ENCODE data around the gene REEP6. TPM values are rescaled to one million over a fixed set of nuclear protein-coding genes. Genes with fewer than 3 reads are reported as not detected.

The REEP6 gene
- polyA plus RNA-seq, 1 of the 3 experiments (the other 2 are of a cell fraction): 9.1 TPM

GRCh38 chr19:1473085-1473851 lies 17.7 kb upstream of the REEP6 start:
- Histone ChIP-seq H3K27ac (ENCODE audit: low read depth in 2 of 2, low read length in 1 of 2) (peak overlapping the region in 1 of 2 experiments; percentile 47; a peak in 1 of 4 replicates), H3K9me3 (no peaks in the 10 kb centered on the region), H3K79me2 (ENCODE audit: insufficient read depth) (peaks cover 44% of the 10 kb centered on the region), H3K36me3 (replicated peaks in 1 of 2; ENCODE audit: control insufficient read depth in 1 of 2, insufficient read depth in 2 of 2, low read length in 1 of 2) (peaks cover 7 to 17% of the 10 kb centered on the region in 2 experiments), H3K9ac (no peak overlapping the region), H2AFZ (ENCODE audit: low read depth) (no peak overlapping the region), H3K4me2 (no peak overlapping the region), H3K27me3 (ENCODE audit: insufficient read depth) (no peaks in the 10 kb centered on the region), H3K4me1 (ENCODE audit: control insufficient read depth in 1 of 2, insufficient read depth in 2 of 2, low read depth in 1 of 2, low read length in 1 of 2) (peaks cover 3 to 16% of the 10 kb centered on the region in 2 experiments; a peak in 1 of 4 replicates), H3K9me2 (no peaks in the 10 kb centered on the region), H3F3A (replicated peaks; ENCODE audit: insufficient read depth) (no peaks in the 10 kb centered on the region), H4K20me1 (ENCODE audit: insufficient read depth) (peaks cover 36% of the 10 kb centered on the region), H3K4me3 (ENCODE audit: low read depth in 2 of 2, low read length in 1 of 2) (no peak overlapping the region; a peak in 1 of 4 replicates)
- DNase-seq: peak; percentile 58
- CTCF ChIA-PET: interaction anchor here (0.7 to 3.5 kb wide), 4 partner anchors 21 to 73 kb away, joined by 3 to 21 read pairs (median 4); no protein-coding TSS in a partner anchor
- 85% methylated on average over 14 of the region's 20 CpGs for WGBS (ENCODE audit: low lambda C conversion rate)
- TF ChIP-seq YY1 (IDR thresholded peaks at IDR 0.05; ENCODE audit: low read depth) (no peak), TEAD4 (IDR thresholded peaks at IDR 0.05; ENCODE audit: borderline replicate concordance, insufficient read depth) (no peak), RFX5 (IDR thresholded peaks at IDR 0.05; ENCODE audit: low read length) (no peak), SMC3 (IDR thresholded peaks at IDR 0.05; ENCODE audit: low read depth, low read length) (no peak), USF2 (IDR thresholded peaks at IDR 0.05; ENCODE audit: borderline replicate concordance, low read depth, low read length) (no peak), ZBTB33 (IDR thresholded peaks at IDR 0.05; ENCODE audit: borderline replicate concordance, low read depth) (no peak), CTCF (IDR thresholded peaks at IDR 0.05) (no peak), TCF12 (IDR thresholded peaks at IDR 0.05) (no peak), EZH2phosphoT487 (IDR thresholded peaks at IDR 0.05; ENCODE audit: borderline replicate concordance, low read depth) (no peak), REST (IDR thresholded peaks at IDR 0.05; ENCODE audit: low read depth, low read length) (no peak), RXRA (IDR thresholded peaks at IDR 0.05; ENCODE audit: borderline replicate concordance, low read depth) (no peak), NFIC (IDR thresholded peaks at IDR 0.05; ENCODE audit: borderline replicate concordance) (no peak), CHD2 (IDR thresholded peaks at IDR 0.05; ENCODE audit: low read length, partially characterized antibody) (no peak), MXI1 (IDR thresholded peaks at IDR 0.05; ENCODE audit: low read depth, low read length) (no peak), GATA2 (CRISPR knock-in tag; IDR thresholded peaks at IDR 0.05) (no peak), ELF1 (IDR thresholded peaks at IDR 0.05) (no peak), FOXM1 (IDR thresholded peaks at IDR 0.05; ENCODE audit: low read depth) (no peak), JUND (IDR thresholded peaks at IDR 0.05) (no peak)
- POLR2A ChIA-PET: interaction anchor here (2.0 kb wide), 1 partner anchor 18 kb away, joined by 10 read pairs; no protein-coding TSS in a partner anchor

Measured in SK-N-SH (cell line).